ENCODE data around the gene CIART. TPM values are rescaled to one million over a fixed set of nuclear protein-coding genes. Genes with fewer than 3 reads are reported as not detected.

The CIART gene
- total and polyA plus RNA-seq, 4 donors: 0.51 to 7.1 (median 1.9) TPM

- Histone ChIP-seq H3K27ac (ENCODE audit: low read depth in 1 of 2, low read length in 2 of 2) (peak overlapping the region; percentile 71 to 91), H3K4me3 (ENCODE audit: low read depth in 1 of 3, low read length in 3 of 3) (peak overlapping the region; percentile 43 to 99 (median 89)), H3K9ac (ENCODE audit: low read depth in 1 of 2, low read length in 2 of 2) (peak overlapping the region in 1 of 2 donors; percentile 91), H3K36me3 (ENCODE audit: control insufficient read depth in 4 of 4, insufficient read depth in 3 of 4, low read depth in 1 of 4, low read length in 3 of 4) (peaks cover 5 to 23% (median 21%) of the 10 kb centered on the region in 4 donors), H3K9me3 (ENCODE audit: control insufficient read depth in 4 of 4, low read length in 3 of 4) (no peaks in the 10 kb centered on the region), H3K27me3 (ENCODE audit: control insufficient read depth in 4 of 4, insufficient read depth in 4 of 4, low read length in 3 of 4) (no peaks in the 10 kb centered on the region), H3K4me1 (ENCODE audit: control insufficient read depth in 4 of 4, insufficient read depth in 4 of 4, low read length in 3 of 4) (peaks cover 0 to 22% (median 19%) of the 10 kb centered on the region in 4 donors)
- DNase-seq (ENCODE audit: low spot score): no peak
- TF ChIP-seq HNF4G (IDR thresholded peaks at IDR 0.05): no peak
- TF ChIP-seq, protein P1, sequence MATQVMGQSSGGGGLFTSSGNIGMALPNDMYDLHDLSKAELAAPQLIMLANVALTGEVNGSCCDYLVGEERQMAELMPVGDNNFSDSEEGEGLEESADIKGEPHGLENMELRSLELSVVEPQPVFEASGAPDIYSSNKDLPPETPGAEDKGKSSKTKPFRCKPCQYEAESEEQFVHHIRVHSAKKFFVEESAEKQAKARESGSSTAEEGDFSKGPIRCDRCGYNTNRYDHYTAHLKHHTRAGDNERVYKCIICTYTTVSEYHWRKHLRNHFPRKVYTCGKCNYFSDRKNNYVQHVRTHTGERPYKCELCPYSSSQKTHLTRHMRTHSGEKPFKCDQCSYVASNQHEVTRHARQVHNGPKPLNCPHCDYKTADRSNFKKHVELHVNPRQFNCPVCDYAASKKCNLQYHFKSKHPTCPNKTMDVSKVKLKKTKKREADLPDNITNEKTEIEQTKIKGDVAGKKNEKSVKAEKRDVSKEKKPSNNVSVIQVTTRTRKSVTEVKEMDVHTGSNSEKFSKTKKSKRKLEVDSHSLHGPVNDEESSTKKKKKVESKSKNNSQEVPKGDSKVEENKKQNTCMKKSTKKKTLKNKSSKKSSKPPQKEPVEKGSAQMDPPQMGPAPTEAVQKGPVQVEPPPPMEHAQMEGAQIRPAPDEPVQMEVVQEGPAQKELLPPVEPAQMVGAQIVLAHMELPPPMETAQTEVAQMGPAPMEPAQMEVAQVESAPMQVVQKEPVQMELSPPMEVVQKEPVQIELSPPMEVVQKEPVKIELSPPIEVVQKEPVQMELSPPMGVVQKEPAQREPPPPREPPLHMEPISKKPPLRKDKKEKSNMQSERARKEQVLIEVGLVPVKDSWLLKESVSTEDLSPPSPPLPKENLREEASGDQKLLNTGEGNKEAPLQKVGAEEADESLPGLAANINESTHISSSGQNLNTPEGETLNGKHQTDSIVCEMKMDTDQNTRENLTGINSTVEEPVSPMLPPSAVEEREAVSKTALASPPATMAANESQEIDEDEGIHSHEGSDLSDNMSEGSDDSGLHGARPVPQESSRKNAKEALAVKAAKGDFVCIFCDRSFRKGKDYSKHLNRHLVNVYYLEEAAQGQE (IDR thresholded peaks at IDR 0.05): no peak
- no peak for TF ChIP-seq TAF1 (conservative IDR thresholded peaks at IDR 0.05)
- TF ChIP-seq FOXA1 (IDR thresholded peaks at IDR 0.05): no peak
- TF ChIP-seq HNF4A (conservative IDR thresholded peaks at IDR 0.05): no peak
- TF ChIP-seq FOXA2 (IDR thresholded peaks at IDR 0.05): no peak
- no peak for TF ChIP-seq SP1 (IDR thresholded peaks at IDR 0.05)
- TF ChIP-seq YY1 (IDR thresholded peaks at IDR 0.05): no peak
- no peak for TF ChIP-seq JUND (IDR thresholded peaks at IDR 0.05)
- no peak for TF ChIP-seq NR2F2 (IDR thresholded peaks at IDR 0.05)
- no peak for TF ChIP-seq GABPA (IDR thresholded peaks at IDR 0.05 in 1 of 2, conservative IDR thresholded peaks at IDR 0.05 in 1 of 2)
- no peak for TF ChIP-seq EGR1 (IDR thresholded peaks at IDR 0.05; ENCODE audit: low read depth in 2 of 2)
- no peak for TF ChIP-seq ATF3 (IDR thresholded peaks at IDR 0.05)
- no peak for TF ChIP-seq RAD21 (IDR thresholded peaks at IDR 0.05)
- no peak for TF ChIP-seq RXRA (IDR thresholded peaks at IDR 0.05)
- TF ChIP-seq, protein P2, sequence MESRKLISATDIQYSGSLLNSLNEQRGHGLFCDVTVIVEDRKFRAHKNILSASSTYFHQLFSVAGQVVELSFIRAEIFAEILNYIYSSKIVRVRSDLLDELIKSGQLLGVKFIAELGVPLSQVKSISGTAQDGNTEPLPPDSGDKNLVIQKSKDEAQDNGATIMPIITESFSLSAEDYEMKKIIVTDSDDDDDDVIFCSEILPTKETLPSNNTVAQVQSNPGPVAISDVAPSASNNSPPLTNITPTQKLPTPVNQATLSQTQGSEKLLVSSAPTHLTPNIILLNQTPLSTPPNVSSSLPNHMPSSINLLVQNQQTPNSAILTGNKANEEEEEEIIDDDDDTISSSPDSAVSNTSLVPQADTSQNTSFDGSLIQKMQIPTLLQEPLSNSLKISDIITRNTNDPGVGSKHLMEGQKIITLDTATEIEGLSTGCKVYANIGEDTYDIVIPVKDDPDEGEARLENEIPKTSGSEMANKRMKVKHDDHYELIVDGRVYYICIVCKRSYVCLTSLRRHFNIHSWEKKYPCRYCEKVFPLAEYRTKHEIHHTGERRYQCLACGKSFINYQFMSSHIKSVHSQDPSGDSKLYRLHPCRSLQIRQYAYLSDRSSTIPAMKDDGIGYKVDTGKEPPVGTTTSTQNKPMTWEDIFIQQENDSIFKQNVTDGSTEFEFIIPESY (IDR thresholded peaks at IDR 0.05): no peak
- no peak for TF ChIP-seq MAX (IDR thresholded peaks at IDR 0.05)
- 38% methylated on average over 10 of the region's 10 CpGs for WGBS
Observed at GRCh38 chr1:150269451-150269850, 12.9 kb upstream of the CIART start.

DNA sequence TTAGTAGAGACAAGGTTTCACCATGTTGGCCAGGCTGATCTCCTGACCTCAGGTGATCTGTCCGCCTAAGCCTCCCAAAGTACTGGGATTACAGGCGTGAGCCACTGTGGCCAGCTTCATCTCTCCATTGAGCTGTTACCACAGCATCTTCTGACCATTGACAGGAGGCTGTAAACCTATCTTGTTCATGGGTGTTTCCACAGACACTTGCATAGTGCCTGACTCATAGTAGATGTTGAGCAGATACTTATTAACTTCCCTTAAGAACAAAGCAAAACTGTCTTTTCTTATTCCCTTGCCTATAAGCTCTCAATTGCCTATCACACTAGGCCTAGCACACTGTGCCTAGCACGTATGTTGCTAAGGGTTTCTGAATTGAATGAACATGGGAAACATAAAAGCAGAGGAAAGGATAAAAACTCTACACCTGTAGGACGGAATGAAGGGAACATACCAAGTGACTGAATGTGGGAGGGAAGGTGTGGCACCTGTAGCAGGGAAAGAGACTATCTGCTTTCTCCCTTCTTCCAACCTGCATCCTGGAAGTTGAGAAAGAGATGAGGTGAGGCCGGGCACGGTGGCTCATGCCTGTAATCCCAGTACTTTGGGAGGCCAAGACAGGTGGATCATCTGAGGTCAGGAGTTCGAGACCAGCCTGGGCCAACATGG lies 10.9 kb upstream of the CIART start:
- H3K4me1 ChIP-seq (ENCODE audit: control insufficient read depth in 4 of 4, insufficient read depth in 4 of 4, low read length in 3 of 4): peaks cover 0 to 22% (median 19%) of the 10 kb centered on the region in 4 donors
- no peak overlapping the region for H3K9ac ChIP-seq (ENCODE audit: low read depth in 1 of 2, low read length in 2 of 2)
- peaks cover 1 to 8% (median 5%) of the 10 kb centered on the region in 4 donors for H3K36me3 ChIP-seq (ENCODE audit: control insufficient read depth in 4 of 4, insufficient read depth in 3 of 4, low read depth in 1 of 4, low read length in 3 of 4)
- no peaks in the 10 kb centered on the region for H3K27me3 ChIP-seq (ENCODE audit: control insufficient read depth in 4 of 4, insufficient read depth in 4 of 4, low read length in 3 of 4)
- H3K9me3 ChIP-seq (ENCODE audit: control insufficient read depth in 4 of 4, low read length in 3 of 4): no peaks in the 10 kb centered on the region
- no peak for DNase-seq (ENCODE audit: low spot score)
- no peak overlapping the region for H3K27ac ChIP-seq (ENCODE audit: low read depth in 1 of 2, low read length in 2 of 2)
- no peak overlapping the region for H3K4me3 ChIP-seq (ENCODE audit: low read depth in 1 of 3, low read length in 3 of 3)
- 96% methylated on average over 7 of the region's 7 CpGs for WGBS
- TF ChIP-seq MAX (IDR thresholded peaks at IDR 0.05) (no peak), ATF3 (IDR thresholded peaks at IDR 0.05) (no peak), JUND (IDR thresholded peaks at IDR 0.05) (no peak)
